Adrenal gland (tissue), 12 donors: ENCODE results near the gene UNC93B1. TPM values are rescaled to one million over a fixed set of nuclear protein-coding genes. Genes with fewer than 3 reads are reported as not detected.

Experiments used
- DNase-seq, 7 donors: peaks; one replicate each; pipeline ENCODE4 v3.0.0-alpha.2; 2019 to 2020
- H3K27ac ChIP-seq, 5 donors: fragments of 200-600 bp; sonication (generic) in 4 of 5; 1 replicate in 3 of 5; 2 replicates in 2 of 5; pipeline versions ENCODE4 v1.5.1 to v1.8.0; 2016 to 2020; ENCODE audit warnings: mild to moderate bottlenecking in 1 of 5
- H3K27me3 ChIP-seq: fragments of 200-600 bp; 2 replicates; pipeline ENCODE4 v1.8.0; 2021
- H3K36me3 ChIP-seq, 2 donors: fragments of 200-600 bp; replicated peaks in 1 of 2; 1 replicate in 1 of 2; 2 replicates in 1 of 2; pipeline versions ENCODE4 v1.5.1 to v1.8.0; 2018 to 2022
- H3K4me1 ChIP-seq, 2 donors: fragments of 200-600 bp; replicated peaks in 1 of 2; 1 replicate in 1 of 2; 2 replicates in 1 of 2; pipeline versions ENCODE4 v1.5.1 to v1.8.0; 2018 to 2021
- H3K4me3 ChIP-seq, 4 donors: fragments of 200-600 bp; sonication (generic) in 3 of 4; one replicate each; pipeline ENCODE4 v1.5.1; 2016 to 2018
- H3K9me3 ChIP-seq, 3 donors: fragments of 200-600 bp; sonication (generic) in 1 of 3; replicated peaks in 1 of 3; 1 replicate in 2 of 3; 2 replicates in 1 of 3; pipeline versions ENCODE4 v1.5.1 to v1.8.0; 2016 to 2021
- CTCF ChIP-seq, 6 experiments: fragments of 450-650 bp in 4 of 6; fragments of 200-600 bp in 2 of 6; sonication (generic) in 1 of 6; IDR thresholded peaks; 1 replicate in 5 of 6; 2 replicates in 1 of 6; pipeline versions ENCODE4 v1.5.1 to v1.8.0; 2016 to 2021; ENCODE audit warnings: antibody characterized with exemption in 6 of 6, mild to moderate bottlenecking in 2 of 6, moderate library complexity in 1 of 6
- POLR2A ChIP-seq, 2 donors: fragments of 450-650 bp; IDR thresholded peaks; one replicate each; pipeline ENCODE4 v1.6.1; 2017; ENCODE audit warnings: antibody characterized with exemption in 2 of 2, mild to moderate bottlenecking in 2 of 2, moderate library complexity in 1 of 2
- WGBS, 4 donors: extraction: QIAGEN DNeasy Blood & Tissue Kit in 2 of 4; methylation state at CpG; one replicate each; pipeline versions ENCODE4 v1.1.5 to v1.1.7; 2013 to 2017; 5-methylcytosine and 5-hydroxymethylcytosine counted together
- intact Hi-C, 2 donors: fragments of 100-400 bp; cut with DNase I; formaldehyde crosslinking; loops; one replicate each; pipeline versions ENCODE4 v1.14.1 to v1.15.0; 2022 to 2023
- polyA plus RNA-seq, 3 donors: library from polyadenylated mRNA; stranded (reverse); fragments of 200-250 nt in 2 of 3; fragments of 350-450 nt in 1 of 3; fragmentation: Illumina TruSeq in 1 of 3; extraction: RNeasy Lipid Tissue Mini Kit (QIAGEN cat#74804) in 1 of 3; gene quantifications; one replicate each; pipeline ENCODE4 v1.2.3, GENCODE V29; 2013 to 2014
- total RNA-seq, 9 donors: library from RNA; depleted of rRNA in 4 of 9; stranded (reverse); fragments of >200 nt in 4 of 9; fragments of 120-200 nt in 1 of 9; fragmentation: NEBNext Ultra II Directional in 1 of 9; extraction: Animal tissue kit (Norgen Biotek cat#: 25700) in 1 of 9; gene quantifications; one replicate each; pipeline versions ENCODE4 v1.1.0 to v1.2.4, GENCODE V29; 2013 to 2023
- donor health status: healthy with polysubstance abuse.
- donor health status: Bipolar disorder and iron deficiency.
- donor health status: DM: yes; HTN: yes; CAD: no.
- donor health status: DM: no; HTN: no; CAD: no.
- donor health status: DM: no; HTN: no; CAD: no.
- donor health status: DM: yes; HTN: yes; CAD: no.

UNC93B1 gene
- total and polyA plus RNA-seq, 12 donors, result 4.3 to 81.2 (median 57.3) TPM

- DNase-seq, result peak; percentile 65 to 89 (median 79)
- TF ChIP-seq CTCF (IDR thresholded peaks at IDR 0.05), result no peak
- TF ChIP-seq POLR2A (IDR thresholded peaks at IDR 0.05), result no peak
- Histone ChIP-seq H3K27me3 (no peaks in the 10 kb centered on the region), H3K4me3 (peak overlapping the region in 2 of 4 donors; percentile 60 to 95), H3K27ac (peak overlapping the region; percentile 78 to 97 (median 92)), H3K4me1 (peaks cover 55 to 82% of the 10 kb centered on the region in 2 donors), H3K9me3 (no peaks in the 10 kb centered on the region), H3K36me3 (peaks cover 0 to 41% of the 10 kb centered on the region in 2 donors)
- intact Hi-C loops, result loop anchor here in 1 of 2 donors (5.0 kb wide), 1 partner anchor 84 kb away; the partner anchor contains the start of gene CHKA
- 22 to 50% (median 24%) methylated on average over 1 to 13 of the region's 13 CpGs for WGBS, 4 donors
These were observed 34.4 kb upstream of the UNC93B1 start for GRCh38 chr11:68038226-68038717.

DNA sequence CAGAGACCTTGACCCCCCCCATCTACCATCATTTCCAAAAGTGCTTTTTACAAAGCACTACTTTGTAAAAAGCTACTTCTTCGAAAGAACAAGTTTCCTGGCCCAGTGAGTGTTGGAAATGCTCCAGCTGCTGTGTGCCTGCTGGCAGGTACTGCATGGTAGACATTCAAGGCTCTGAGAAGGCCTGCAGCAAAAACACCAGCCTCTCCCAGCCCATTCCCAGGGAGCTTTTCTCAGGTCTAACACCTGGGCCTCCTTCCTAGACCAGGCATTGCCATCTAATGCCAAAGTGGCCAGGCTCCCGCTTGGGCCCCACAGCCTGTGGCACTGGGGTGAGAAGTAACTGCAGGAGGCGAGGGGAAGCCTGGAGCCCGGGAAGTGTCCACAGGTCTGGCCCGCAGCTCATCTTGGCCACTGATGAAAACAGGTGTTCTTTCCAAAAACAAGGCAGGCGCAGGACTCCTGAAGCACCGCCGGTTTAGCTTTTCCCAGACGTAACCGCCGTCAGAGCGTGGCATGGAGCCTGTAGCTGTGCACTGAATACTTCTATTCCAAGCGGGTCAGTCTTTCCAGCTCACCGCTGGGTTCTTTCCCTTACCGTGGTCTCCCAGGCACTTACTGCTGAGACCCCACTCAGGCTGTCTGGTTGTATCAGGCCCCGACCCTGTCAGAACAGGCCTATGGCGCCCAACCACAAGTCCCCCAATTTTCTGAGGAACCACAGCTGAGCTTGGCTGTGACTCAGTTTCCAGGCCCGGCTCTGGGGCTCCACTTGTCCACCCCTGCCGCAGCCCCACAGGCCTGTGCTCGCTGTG lies 33.7 kb upstream of the UNC93B1 start:
- H3K4me3 ChIP-seq, result peak overlapping the region in 1 of 4 donors; percentile 95
- peak in 6 of 7 donors; percentile 68 to 87 (median 80) for DNase-seq
- peaks cover 0 to 41% of the 10 kb centered on the region in 2 donors for H3K36me3 ChIP-seq
- peaks cover 56 to 82% of the 10 kb centered on the region in 2 donors for H3K4me1 ChIP-seq
- H3K27ac ChIP-seq, result peak overlapping the region; percentile 78 to 97 (median 92)
- TF ChIP-seq CTCF (IDR thresholded peaks at IDR 0.05) (no peak), POLR2A (IDR thresholded peaks at IDR 0.05) (peak in 1 of 2 donors; percentile 5)
- no peaks in the 10 kb centered on the region for H3K9me3 ChIP-seq
- intact Hi-C loops, result loop anchor here in 1 of 2 donors (5.0 kb wide), 1 partner anchor 85 kb away; the partner anchor contains the start of gene CHKA
- no peaks in the 10 kb centered on the region for H3K27me3 ChIP-seq
- 71 to 80% (median 76%) methylated on average over 15 to 20 of the region's 20 CpGs for WGBS, 4 donors

DNA sequence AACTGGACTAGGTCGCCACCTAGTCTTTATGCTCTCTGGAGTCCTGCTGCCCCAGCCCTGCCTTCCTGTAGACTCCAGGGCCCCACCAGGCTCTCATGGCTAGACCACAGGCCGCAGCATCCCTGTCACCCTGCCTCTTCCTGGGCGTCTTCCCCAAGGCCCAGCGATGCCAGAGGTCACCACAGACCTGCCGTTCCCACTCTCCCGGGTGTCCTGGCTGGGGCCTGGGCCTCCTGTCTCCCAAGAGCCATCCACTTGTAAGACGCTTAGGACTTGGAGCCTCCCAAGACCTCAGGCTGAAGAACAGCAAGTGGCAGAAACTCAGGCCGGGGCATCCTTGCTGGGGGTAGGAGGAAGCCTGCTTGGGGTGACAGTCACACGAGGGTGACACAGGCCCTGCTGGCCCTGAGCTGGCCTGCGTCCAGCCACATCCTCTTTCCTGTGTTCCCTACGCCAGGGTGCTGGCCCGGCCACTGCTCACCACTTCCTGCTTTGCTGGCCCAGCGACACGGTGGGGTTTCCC lies 32.9 kb upstream of the UNC93B1 start:
- H3K4me3 ChIP-seq, result no peak overlapping the region
- WGBS, 4 donors, result 30 to 80% (median 41%) methylated on average over 1 to 14 of the region's 14 CpGs
- H3K27ac ChIP-seq, result peak overlapping the region; percentile 78 to 97 (median 92)
- intact Hi-C loops, result loop anchor here in 1 of 2 donors (5.0 kb wide), 1 partner anchor 86 kb away; the partner anchor contains the start of gene CHKA
- no peaks in the 10 kb centered on the region for H3K9me3 ChIP-seq
- TF ChIP-seq POLR2A (IDR thresholded peaks at IDR 0.05), result no peak
- TF ChIP-seq CTCF (IDR thresholded peaks at IDR 0.05), result no peak
- H3K27me3 ChIP-seq, result no peaks in the 10 kb centered on the region
- DNase-seq, result peak; percentile 57 to 87 (median 82)
- peaks cover 0 to 33% of the 10 kb centered on the region in 2 donors for H3K36me3 ChIP-seq
- peaks cover 63 to 82% of the 10 kb centered on the region in 2 donors for H3K4me1 ChIP-seq

DNA sequence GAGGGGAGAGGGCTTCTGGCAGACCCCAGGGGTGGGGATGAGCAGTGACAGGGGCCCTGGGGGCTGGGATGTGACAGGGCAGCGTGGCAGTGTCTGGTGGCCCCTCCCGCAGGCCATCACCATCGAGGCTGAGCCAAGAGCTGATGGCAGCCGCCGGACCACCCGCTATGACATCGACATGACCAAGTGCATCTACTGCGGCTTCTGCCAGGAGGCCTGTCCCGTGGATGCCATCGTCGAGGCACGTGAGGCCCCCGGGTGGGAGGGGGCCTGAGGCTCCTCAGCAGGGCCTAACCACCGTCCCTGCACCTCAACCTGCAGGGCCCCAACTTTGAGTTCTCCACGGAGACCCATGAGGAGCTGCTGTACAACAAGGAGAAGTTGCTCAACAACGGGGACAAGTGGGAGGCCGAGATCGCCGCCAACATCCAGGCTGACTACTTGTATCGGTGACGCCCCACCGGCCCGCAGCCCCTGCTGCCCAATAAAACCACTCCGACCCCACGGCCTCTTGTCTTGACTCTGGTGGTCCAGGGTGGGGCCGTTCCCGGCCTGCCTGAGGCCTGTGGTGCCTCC lies 32.3 kb upstream of the UNC93B1 start:
- intact Hi-C loops, result loop anchor here in 1 of 2 donors (5.0 kb wide), 1 partner anchor 86 kb away; the partner anchor contains the start of gene CHKA
- TF ChIP-seq CTCF (IDR thresholded peaks at IDR 0.05), result no peak
- no peak for TF ChIP-seq POLR2A (IDR thresholded peaks at IDR 0.05)
- Histone ChIP-seq H3K27me3 (no peaks in the 10 kb centered on the region), H3K4me3 (no peak overlapping the region), H3K36me3 (peaks cover 0 to 28% of the 10 kb centered on the region in 2 donors), H3K4me1 (peaks cover 68 to 84% of the 10 kb centered on the region in 2 donors), H3K9me3 (no peaks in the 10 kb centered on the region), H3K27ac (peak overlapping the region; percentile 78 to 97 (median 92))
- DNase-seq, result peak in 2 of 7 donors; percentile 30 to 49
- WGBS, 4 donors, result 77 to 84% (median 80%) methylated on average over 1 to 27 of the region's 27 CpGs
